ENCODE data around the gene NBEA. TPM values are rescaled to one million over a fixed set of nuclear protein-coding genes. Genes with fewer than 3 reads are reported as not detected.

The NBEA gene
- total and polyA plus RNA-seq, 12 donors, result 3.1 to 19.7 (median 14.2) TPM

GRCh38 chr13:35554972-35555623 is 613.0 kb downstream of the NBEA start:
- DNase-seq, result no peak
- H3K4me3 ChIP-seq, result no peak overlapping the region
- H3K36me3 ChIP-seq (replicated peaks in 1 of 2), result no peaks in the 10 kb centered on the region
- H3K27me3 ChIP-seq, result no peaks in the 10 kb centered on the region
- TF ChIP-seq CTCF (IDR thresholded peaks at IDR 0.05) (no peak), POLR2A (IDR thresholded peaks at IDR 0.05) (no peak)
- H3K9me3 ChIP-seq (replicated peaks in 1 of 3), result no peaks in the 10 kb centered on the region
- WGBS, 4 donors, result 48 to 61% (median 51%) methylated on average over 3 of the region's 3 CpGs
- no peak overlapping the region for H3K27ac ChIP-seq
- no peaks in the 10 kb centered on the region for H3K4me1 ChIP-seq (replicated peaks in 1 of 2)
- intact Hi-C loops (cut with DNase I), result no loop called here

- H3K4me3 ChIP-seq, result no peak overlapping the region
- WGBS, 4 donors, result 83 to 86% (median 84%) methylated on average over 3 of the region's 3 CpGs
- no peaks in the 10 kb centered on the region for H3K36me3 ChIP-seq (replicated peaks in 1 of 2)
- DNase-seq, result no peak
- no peak overlapping the region for H3K27ac ChIP-seq
- H3K9me3 ChIP-seq (replicated peaks in 1 of 3), result no peaks in the 10 kb centered on the region
- H3K4me1 ChIP-seq (replicated peaks in 1 of 2), result no peaks in the 10 kb centered on the region
- TF ChIP-seq CTCF (IDR thresholded peaks at IDR 0.05) (no peak), POLR2A (IDR thresholded peaks at IDR 0.05) (no peak)
- intact Hi-C loops (cut with DNase I), result no loop called here
- H3K27me3 ChIP-seq, result no peaks in the 10 kb centered on the region
These were observed 615.4 kb downstream of the NBEA start for GRCh38 chr13:35557475-35557874.

- WGBS, 4 donors, result 94 to 97% (median 95%) methylated on average over 2 of the region's 2 CpGs
- Histone ChIP-seq H3K9me3 (replicated peaks in 1 of 3) (no peaks in the 10 kb centered on the region), H3K27ac (no peak overlapping the region), H3K4me3 (no peak overlapping the region), H3K27me3 (no peaks in the 10 kb centered on the region), H3K36me3 (replicated peaks in 1 of 2) (no peaks in the 10 kb centered on the region), H3K4me1 (replicated peaks in 1 of 2) (no peaks in the 10 kb centered on the region)
- no peak for TF ChIP-seq POLR2A (IDR thresholded peaks at IDR 0.05)
- no peak for TF ChIP-seq CTCF (IDR thresholded peaks at IDR 0.05)
- intact Hi-C loops (cut with DNase I), result no loop called here
- no peak for DNase-seq
These were observed 619.5 kb downstream of the NBEA start for GRCh38 chr13:35561540-35561939.

- Histone ChIP-seq H3K4me1 (replicated peaks in 1 of 2) (no peaks in the 10 kb centered on the region), H3K9me3 (replicated peaks in 1 of 3) (no peaks in the 10 kb centered on the region), H3K4me3 (no peak overlapping the region), H3K36me3 (replicated peaks in 1 of 2) (no peaks in the 10 kb centered on the region), H3K27me3 (no peaks in the 10 kb centered on the region), H3K27ac (no peak overlapping the region)
- TF ChIP-seq POLR2A (IDR thresholded peaks at IDR 0.05) (no peak), CTCF (IDR thresholded peaks at IDR 0.05) (no peak)
- WGBS, 4 donors, result 93 to 100% (median 97%) methylated on average over 1 of the region's 1 CpG
- no peak for DNase-seq
- intact Hi-C loops (cut with DNase I), result no loop called here
These were observed 623.2 kb downstream of the NBEA start for GRCh38 chr13:35565273-35565672.
